HG03565 (cell line): ENCODE data around the gene ZNF716.
"Not testable (repeated sequence)": the region's sequence is repeated elsewhere in the genome, so short reads cannot be mapped to it uniquely, and the experiment has no call there.

ENCODE experiments used
- ATAC-seq: cut with Tn5 transposase; IDR thresholded peaks from one replicate; pipeline ENCODE4 v1.9.1; 2021; ENCODE audit warnings: mild to moderate bottlenecking, moderate library complexity; ENCODE audit not compliant: unreplicated experiment

The ZNF716 gene

DNA sequence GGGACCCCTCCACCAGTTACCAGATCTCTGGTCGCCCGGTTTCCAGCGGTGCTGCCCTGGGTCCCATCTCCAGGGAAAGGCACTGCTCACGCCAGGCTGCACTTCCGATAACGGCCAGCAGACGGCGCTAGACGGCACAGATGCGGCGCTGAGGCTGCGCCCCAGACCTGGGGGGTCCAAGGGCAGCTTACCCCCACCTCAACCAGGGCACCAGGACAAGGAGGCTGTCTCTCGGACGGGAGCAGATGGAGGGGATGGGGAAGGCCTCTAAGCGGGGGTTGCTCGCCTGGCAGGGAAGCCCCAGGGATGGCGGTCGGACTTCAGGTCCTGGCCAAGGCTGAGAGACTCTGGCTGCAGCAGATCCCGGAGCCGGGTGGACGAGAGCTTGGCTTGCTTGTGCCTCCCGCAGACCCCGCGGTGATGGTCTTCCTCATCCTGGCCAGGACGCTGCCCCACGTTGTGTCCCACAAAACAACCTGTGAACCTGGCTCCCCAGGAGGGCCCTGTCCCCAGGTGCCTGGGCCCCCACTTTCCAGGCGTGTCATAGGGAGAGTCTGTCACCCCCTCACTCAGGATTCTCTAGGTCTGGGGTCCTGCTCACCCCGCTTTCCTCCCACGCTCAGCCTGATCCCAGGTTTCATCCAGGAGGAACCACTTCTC, 23.9 kb upstream of the ZNF716 start:
- ATAC-seq = no peak

GRCh38 chr7:57426629-57427003, 23.4 kb upstream of the ZNF716 start:
- no peak for ATAC-seq

- no peak for ATAC-seq
Observed at GRCh38 chr7:57427146-57427545, 22.8 kb upstream of the ZNF716 start.

DNA sequence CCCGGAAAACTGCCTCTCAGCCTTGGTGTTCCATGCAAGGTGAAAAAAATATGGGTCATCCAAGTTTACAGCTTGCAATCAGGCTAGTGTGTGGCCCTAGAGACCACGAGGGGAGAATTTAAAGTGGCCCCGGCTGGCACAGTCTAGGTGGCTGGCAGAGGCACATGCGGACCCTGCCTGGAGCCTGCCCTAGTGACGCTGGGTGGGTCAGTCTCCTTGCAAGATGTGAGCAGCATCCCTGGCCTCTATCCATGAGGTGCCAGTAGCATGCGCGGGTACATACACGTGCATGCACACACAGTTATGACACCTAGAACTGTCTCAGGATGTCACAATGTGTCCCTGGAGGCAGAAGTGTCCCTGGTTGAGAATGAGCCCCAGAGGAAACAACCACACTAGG, 22.4 kb upstream of the ZNF716 start:
- ATAC-seq = no peak

- no peak for ATAC-seq
Observed at GRCh38 chr7:57432583-57432982, 17.4 kb upstream of the ZNF716 start.

DNA sequence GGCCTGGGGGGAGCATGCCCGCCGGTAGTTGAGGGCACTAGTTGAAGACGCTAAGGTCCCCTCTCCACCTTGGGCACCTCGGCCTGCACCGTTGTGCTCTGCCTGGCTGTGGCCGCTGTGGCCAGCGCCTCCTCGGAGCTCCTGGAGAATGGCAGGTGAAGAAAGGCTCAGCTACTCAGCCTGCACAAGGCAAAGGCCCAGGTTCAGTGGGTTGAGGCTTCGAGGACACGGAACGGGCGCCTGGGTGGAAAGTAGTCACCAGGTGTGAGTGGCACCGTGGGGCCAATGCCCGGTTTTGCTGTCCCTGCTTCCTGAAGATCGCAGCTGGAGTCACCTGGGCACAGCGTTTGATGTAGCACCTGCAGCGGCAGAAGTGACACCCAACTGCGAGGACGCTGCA, 12.4 kb upstream of the ZNF716 start:
- no peak for ATAC-seq

GRCh38 chr7:57438244-57438643, 11.7 kb upstream of the ZNF716 start:
- no peak for ATAC-seq

DNA sequence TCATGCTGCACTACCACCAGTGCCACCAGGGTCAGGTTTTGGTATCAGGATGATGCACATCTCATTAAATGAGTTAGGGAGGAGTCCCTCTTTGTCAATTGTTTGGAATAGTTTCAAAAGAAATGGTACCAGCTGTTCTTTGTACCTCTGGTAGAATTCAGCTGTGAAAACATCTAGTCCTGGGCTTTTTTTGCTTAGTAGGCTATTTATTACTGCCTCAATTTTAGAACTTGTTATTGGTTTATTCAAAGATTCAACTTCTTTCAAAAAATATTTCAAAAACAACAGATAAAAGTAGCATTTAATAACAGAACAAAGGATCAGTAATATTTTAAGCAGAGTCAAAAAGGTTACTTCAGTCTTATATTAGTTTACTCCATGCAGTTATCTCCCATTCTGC, 6.4 kb upstream of the ZNF716 start:
- no peak for ATAC-seq

DNA sequence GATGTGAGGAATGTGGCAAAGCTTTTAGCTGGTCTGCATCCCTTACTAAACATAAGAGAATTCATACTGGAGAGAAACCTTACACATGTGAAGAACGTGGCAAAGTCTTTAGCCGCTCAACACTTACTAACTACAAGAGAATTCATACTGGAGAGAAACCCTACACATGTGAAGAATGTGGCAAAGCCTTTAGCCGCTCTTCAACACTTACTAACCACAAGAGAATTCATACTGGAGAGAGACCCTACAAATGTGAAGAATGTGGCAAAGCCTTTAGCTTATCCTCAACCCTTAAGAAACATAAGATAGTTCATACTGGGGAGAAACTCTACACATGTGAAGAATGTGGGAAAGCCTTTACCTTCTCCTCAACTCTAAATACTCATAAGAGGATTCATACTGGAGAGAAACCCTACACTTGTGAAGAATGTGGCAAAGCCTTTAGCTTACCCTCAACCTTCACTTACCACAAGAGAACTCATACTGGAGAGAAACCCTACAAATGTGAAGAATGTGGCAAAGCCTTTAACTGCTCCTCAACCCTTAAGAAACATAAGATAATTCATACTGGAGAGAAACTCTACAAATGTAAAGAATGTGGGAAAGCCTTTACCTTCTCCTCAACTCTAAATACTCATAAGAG, 19.3 kb downstream of the ZNF716 start:
- not testable (repeated sequence) for ATAC-seq

DNA sequence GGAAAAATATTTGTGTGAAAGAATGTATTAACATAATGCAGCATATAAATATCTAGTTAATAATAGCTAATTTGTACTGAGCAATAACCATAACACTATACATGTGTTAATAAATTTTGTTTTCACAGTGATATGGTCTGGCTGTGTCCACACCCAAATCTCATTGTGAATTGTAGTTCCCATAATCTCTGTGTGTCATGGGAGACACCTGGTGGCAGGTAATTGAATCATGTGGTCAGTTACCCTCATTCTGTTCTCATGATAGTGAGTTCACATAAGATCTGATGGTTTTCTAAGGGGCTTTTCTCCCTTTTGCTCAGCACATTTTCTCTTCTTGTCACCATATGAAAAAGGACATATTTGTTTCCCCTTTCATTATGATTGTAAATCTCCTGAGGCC, 30.3 kb downstream of the ZNF716 start:
- not testable (repeated sequence) for ATAC-seq

DNA sequence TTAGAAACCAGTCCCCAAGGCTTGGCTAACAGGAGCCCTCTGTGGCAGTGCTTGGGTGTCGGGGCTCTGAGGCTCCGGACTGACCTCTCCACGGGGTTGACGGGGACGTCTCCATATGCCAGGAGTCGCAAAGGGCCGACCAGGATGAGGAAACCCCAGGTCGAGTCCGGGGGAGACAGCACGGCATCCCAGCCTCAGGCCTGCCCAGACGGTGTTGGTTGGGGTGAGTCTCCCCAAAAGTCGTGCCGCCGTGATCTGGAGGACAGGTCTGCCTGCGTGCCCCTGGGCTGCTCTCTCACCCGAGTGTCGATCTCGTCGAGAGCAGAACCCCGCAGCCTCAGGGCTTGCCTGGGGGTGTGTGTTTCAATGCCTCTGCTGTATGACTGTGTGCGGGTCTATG, 35.0 kb downstream of the ZNF716 start:
- ATAC-seq = not testable (repeated sequence)

- no peak for ATAC-seq
Observed at GRCh38 chr7:57487957-57488356, 38.0 kb downstream of the ZNF716 start.

GRCh38 chr7:57495111-57495510, 45.1 kb downstream of the ZNF716 start:
- not testable (repeated sequence) for ATAC-seq

- ATAC-seq = no peak
Observed at GRCh38 chr7:57496395-57496794, 46.4 kb downstream of the ZNF716 start.

- no peak for ATAC-seq
Observed at GRCh38 chr7:57505176-57505575, 55.2 kb downstream of the ZNF716 start.
